Body of pancreas (tissue), 4 donors: Measurements from ENCODE around the gene ZNF516. TPM values are rescaled to one million over a fixed set of nuclear protein-coding genes. Genes with fewer than 3 reads are reported as not detected.

ENCODE experiments used
- ATAC-seq: fragments of 150-250 bp; one replicate; pipeline ENCODE4 v1.9.1; 2016
- DNase-seq, 4 donors: peaks; one replicate each; pipeline ENCODE4 v3.0.0-alpha.2; 2019
- H3K27ac ChIP-seq, 4 donors: fragments of 200-600 bp; sonication (generic); 1 replicate in 3 of 4; 2 replicates in 1 of 4; pipeline versions ENCODE4 v1.5.1 to v1.6.1; 2016 to 2019; ENCODE audit warnings: mild to moderate bottlenecking in 1 of 4, mixed read lengths in 1 of 4, moderate library complexity in 1 of 4
- H3K27me3 ChIP-seq, 2 donors: fragments of 200-600 bp; sonication (generic); one replicate each; pipeline ENCODE4 v1.6.0; 2016; ENCODE audit warnings: mild to moderate bottlenecking in 1 of 2
- H3K36me3 ChIP-seq, 2 donors: fragments of 200-600 bp; sonication (generic); replicated peaks in 1 of 2; 2 replicates each; pipeline ENCODE4 v1.5.1; 2016; ENCODE audit warnings: low read depth in 2 of 2; ENCODE audit not compliant: insufficient read depth in 1 of 2
- H3K4me1 ChIP-seq: fragments of 200-600 bp; sonication (generic); one replicate; pipeline ENCODE4 v1.6.0; 2016
- H3K4me3 ChIP-seq, 2 donors: fragments of 200-600 bp; sonication (generic); 1 replicate in 1 of 2; 2 replicates in 1 of 2; pipeline ENCODE4 v1.5.1; 2016 to 2019
- H3K9me3 ChIP-seq, 3 donors: fragments of 200-600 bp; sonication (generic); 1 replicate in 2 of 3; 2 replicates in 1 of 3; pipeline ENCODE4 v1.5.1; 2016
- POLR2A ChIP-seq, 3 donors: fragments of 450-650 bp; IDR thresholded peaks; one replicate each; pipeline ENCODE4 v1.6.1; 2016; ENCODE audit warnings: antibody characterized with exemption in 3 of 3, mild to moderate bottlenecking in 2 of 3
- WGBS, 2 donors: methylation state at CpG; one replicate each; pipeline ENCODE4 v1.1.5; 2017; 5-methylcytosine and 5-hydroxymethylcytosine counted together
- intact Hi-C: fragments of 100-400 bp; cut with DNase I; formaldehyde crosslinking; loops from one replicate; pipeline ENCODE4 v1.15.1; 2023
- total RNA-seq, 2 donors: library from RNA; depleted of rRNA; stranded (reverse); fragments of >200 nt; gene quantifications; one replicate each; pipeline ENCODE4 v1.1.0, GENCODE V29; 2016
- TF ChIP-seq, protein P1 (sequence below), 7 experiments: fragments of 450-650 bp in 4 of 7; fragments of 200-600 bp in 3 of 7; sonication (generic) in 3 of 7; IDR thresholded peaks; one replicate each; pipeline ENCODE4 v1.5.1; 2016 to 2019; ENCODE audit warnings: antibody characterized with exemption in 7 of 7

ZNF516 gene
- total RNA-seq, 2 donors from 2014 or later = 13.5 to 16.5 TPM

DNA sequence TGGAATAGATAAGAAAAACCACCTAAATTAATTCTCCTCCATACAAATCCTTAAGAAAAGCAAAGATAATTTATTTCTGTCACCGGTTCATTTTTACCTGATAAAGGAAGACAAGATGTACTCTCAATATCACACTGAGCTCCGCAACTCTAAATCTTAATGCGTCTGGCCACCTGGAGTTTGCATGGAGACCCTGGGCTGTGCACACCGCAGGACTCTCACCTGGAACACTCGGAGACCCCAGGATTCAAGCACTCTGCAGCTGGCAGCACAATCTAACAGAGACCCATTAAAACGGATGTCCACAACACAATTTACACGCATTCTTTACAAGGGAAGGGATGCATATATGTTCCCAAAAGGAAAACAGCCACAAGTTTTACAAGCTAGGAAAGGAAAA is 72.2 kb downstream of the ZNF516 start:
- TF ChIP-seq, protein P1, sequence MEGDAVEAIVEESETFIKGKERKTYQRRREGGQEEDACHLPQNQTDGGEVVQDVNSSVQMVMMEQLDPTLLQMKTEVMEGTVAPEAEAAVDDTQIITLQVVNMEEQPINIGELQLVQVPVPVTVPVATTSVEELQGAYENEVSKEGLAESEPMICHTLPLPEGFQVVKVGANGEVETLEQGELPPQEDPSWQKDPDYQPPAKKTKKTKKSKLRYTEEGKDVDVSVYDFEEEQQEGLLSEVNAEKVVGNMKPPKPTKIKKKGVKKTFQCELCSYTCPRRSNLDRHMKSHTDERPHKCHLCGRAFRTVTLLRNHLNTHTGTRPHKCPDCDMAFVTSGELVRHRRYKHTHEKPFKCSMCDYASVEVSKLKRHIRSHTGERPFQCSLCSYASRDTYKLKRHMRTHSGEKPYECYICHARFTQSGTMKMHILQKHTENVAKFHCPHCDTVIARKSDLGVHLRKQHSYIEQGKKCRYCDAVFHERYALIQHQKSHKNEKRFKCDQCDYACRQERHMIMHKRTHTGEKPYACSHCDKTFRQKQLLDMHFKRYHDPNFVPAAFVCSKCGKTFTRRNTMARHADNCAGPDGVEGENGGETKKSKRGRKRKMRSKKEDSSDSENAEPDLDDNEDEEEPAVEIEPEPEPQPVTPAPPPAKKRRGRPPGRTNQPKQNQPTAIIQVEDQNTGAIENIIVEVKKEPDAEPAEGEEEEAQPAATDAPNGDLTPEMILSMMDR (IDR thresholded peaks at IDR 0.05) = no peak
- no peak for TF ChIP-seq POLR2A (IDR thresholded peaks at IDR 0.05)
- no peaks in the 10 kb centered on the region for H3K9me3 ChIP-seq
- intact Hi-C loops = no loop called here
- H3K4me3 ChIP-seq = no peak overlapping the region
- WGBS, 2 donors = 86 to 93% methylated on average over 7 of the region's 7 CpGs
- H3K4me1 ChIP-seq = no peaks in the 10 kb centered on the region
- no peak for ATAC-seq
- no peaks in the 10 kb centered on the region for H3K27me3 ChIP-seq
- no peak for DNase-seq
- H3K27ac ChIP-seq = no peak overlapping the region
- H3K36me3 ChIP-seq = no peaks in the 10 kb centered on the region

DNA sequence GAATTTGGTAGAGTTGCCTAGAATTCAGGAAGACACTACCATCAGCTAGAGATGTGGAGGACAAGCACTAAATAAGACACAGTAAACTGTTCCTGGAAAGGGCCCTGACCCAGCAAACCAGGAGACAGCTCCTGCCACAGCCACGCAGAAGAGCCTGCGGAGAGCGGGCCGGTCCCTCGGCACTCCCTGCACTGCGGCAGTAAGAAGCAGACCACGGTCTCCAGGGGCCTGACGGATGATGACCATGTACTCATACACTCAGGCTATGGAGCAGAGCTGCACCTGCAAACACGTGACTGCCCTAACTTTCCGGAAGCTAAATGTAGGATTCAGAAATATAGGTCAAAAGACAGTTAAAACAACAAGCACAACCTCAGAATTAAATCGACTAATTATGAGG is 72.9 kb downstream of the ZNF516 start:
- DNase-seq (no peak), ATAC-seq (no peak)
- H3K27me3 ChIP-seq = no peaks in the 10 kb centered on the region
- peaks cover 3% of the 10 kb centered on the region for H3K4me1 ChIP-seq
- H3K36me3 ChIP-seq = no peaks in the 10 kb centered on the region
- intact Hi-C loops = no loop called here
- 91 to 92% methylated on average over 11 of the region's 11 CpGs for WGBS, 2 donors
- no peak overlapping the region for H3K4me3 ChIP-seq
- no peak overlapping the region for H3K27ac ChIP-seq
- H3K9me3 ChIP-seq = no peaks in the 10 kb centered on the region
- no peak for TF ChIP-seq POLR2A (IDR thresholded peaks at IDR 0.05)
- TF ChIP-seq, protein P1 (IDR thresholded peaks at IDR 0.05) = no peak

DNA sequence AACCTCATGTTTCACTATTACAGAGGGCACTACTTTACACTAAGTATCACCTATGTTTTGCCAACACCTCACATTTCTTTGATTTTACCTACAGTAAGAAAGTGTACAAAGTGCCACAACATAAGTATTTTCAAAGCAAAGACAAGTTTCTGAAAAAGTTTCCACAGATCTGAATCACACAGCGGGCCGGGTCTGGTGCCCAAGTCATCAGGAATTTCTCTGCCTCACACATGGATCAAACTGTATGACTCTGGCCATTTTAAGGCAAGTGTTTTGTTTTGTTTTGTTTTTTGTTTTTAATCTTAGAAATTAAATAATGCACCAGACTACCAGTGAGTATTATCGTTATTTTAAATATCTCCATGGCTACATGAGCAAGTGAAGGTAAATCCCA is 73.4 kb downstream of the ZNF516 start:
- DNase-seq = no peak

DNA sequence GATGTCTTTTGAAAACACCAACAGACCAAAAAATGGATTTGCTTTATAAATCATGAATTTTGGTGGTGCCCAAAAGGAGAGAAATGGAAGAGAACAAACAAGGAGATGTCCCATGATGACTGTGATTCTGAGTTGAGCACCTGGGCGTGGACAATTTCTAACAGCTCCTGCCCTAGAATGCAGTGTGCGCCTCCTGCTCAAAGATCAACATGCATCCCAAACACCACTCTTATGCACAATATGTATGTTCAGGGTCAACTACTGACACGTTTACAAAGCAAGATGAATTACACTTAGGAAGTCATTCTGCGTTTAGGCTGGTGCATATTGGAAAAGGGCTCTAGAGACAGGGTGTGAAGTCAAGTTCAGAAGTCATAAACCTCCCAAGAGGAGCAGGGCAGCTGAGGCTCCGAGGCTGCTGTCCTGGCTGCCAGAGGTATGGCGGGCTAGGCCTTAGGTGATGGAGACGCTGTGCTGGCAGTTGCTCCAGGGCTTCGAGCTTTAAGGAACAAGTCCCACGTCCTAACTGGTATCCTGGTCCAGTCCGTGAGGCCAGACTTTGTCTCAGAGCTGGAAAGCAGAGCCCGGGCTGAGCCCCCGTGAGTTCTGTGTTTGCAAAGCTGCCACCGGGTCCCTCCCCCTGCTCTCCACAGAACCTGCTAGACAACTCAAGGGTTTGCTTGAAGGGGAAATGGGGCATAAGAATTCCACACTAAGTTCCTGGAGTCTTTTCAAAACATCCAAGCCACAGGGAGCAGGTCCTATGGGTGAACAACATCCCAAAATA is 74.0 kb downstream of the ZNF516 start:
- no peak for TF ChIP-seq POLR2A (IDR thresholded peaks at IDR 0.05)
- TF ChIP-seq, protein P1 (IDR thresholded peaks at IDR 0.05) = no peak
- no peak for DNase-seq
- Histone ChIP-seq H3K27ac (no peak overlapping the region), H3K4me1 (peaks cover 10% of the 10 kb centered on the region), H3K36me3 (no peaks in the 10 kb centered on the region), H3K27me3 (no peaks in the 10 kb centered on the region), H3K9me3 (no peaks in the 10 kb centered on the region), H3K4me3 (no peak overlapping the region)
- WGBS, 2 donors = 75 to 76% methylated on average over 10 to 13 of the region's 13 CpGs
- intact Hi-C loops = no loop called here
- no peak for ATAC-seq

More for the DNA sequence above, 73.4 kb downstream of the ZNF516 start:
- ATAC-seq = no peak
- H3K27ac ChIP-seq = no peak overlapping the region
- H3K36me3 ChIP-seq = no peaks in the 10 kb centered on the region
- H3K4me1 ChIP-seq = peaks cover 7% of the 10 kb centered on the region
- H3K9me3 ChIP-seq = no peaks in the 10 kb centered on the region
- H3K27me3 ChIP-seq = no peaks in the 10 kb centered on the region
- intact Hi-C loops = no loop called here
- 91 to 94% methylated on average over 3 of the region's 3 CpGs for WGBS, 2 donors
- no peak for TF ChIP-seq POLR2A (IDR thresholded peaks at IDR 0.05)
- TF ChIP-seq, protein P1 (IDR thresholded peaks at IDR 0.05) = no peak
- no peak overlapping the region for H3K4me3 ChIP-seq

DNA sequence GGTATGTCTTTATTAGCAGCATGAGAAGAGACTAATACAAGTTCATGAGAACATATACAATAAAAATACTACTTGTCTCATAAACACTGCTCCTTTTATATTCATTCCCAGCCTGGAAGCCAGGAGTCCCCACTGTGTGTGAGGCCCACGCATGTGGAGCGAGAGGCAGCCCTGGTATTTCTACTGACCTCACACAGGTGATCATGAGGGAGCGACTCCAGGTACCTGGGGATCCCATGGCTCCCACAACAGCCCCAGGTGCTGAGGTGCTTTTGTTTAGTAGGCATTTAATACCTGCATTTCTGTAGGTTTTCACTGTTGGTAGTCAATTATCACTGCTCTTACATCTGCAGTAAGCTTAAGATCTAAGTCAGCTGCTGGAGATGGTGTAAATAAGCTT is 75.2 kb downstream of the ZNF516 start:
- no peak for ATAC-seq
- intact Hi-C loops = no loop called here
- WGBS, 2 donors = 92 to 96% methylated on average over 3 of the region's 3 CpGs

More for the DNA sequence above, 75.2 kb downstream of the ZNF516 start:
- H3K4me1 ChIP-seq = peaks cover 10% of the 10 kb centered on the region
- TF ChIP-seq POLR2A (IDR thresholded peaks at IDR 0.05) = no peak
- TF ChIP-seq, protein P1 (IDR thresholded peaks at IDR 0.05) = no peak
- H3K9me3 ChIP-seq = no peaks in the 10 kb centered on the region
- H3K4me3 ChIP-seq = no peak overlapping the region
- no peaks in the 10 kb centered on the region for H3K27me3 ChIP-seq
- no peak overlapping the region for H3K27ac ChIP-seq
- H3K36me3 ChIP-seq = no peaks in the 10 kb centered on the region
- no peak for DNase-seq
